Measurements from ENCODE around the gene BCAS2. TPM values are rescaled to one million over a fixed set of nuclear protein-coding genes. Genes with fewer than 3 reads are reported as not detected.

The BCAS2 gene
- polyA plus RNA-seq, 1 experiment = 11.0 TPM

DNA sequence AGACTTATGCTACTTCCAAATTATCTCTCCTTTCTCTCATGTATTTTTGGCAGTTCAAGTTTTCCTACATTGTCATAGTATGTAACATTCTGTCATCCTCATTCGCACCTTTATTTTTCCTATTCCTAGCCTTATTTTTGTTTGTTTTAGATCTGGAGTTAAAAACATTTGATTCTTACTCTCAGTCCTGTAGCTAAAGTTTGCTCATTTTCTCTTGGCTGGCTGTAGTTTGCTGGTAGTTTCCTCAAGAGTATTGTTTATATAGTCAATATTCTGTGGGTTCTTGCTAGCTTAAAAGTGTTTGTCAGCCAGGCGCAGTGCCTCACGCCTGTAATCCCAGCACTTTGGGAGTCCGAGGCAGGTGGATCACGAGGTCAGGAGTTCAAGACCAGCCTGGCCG is 40.6 kb downstream of the BCAS2 start:
- TF ChIP-seq, protein P1, sequence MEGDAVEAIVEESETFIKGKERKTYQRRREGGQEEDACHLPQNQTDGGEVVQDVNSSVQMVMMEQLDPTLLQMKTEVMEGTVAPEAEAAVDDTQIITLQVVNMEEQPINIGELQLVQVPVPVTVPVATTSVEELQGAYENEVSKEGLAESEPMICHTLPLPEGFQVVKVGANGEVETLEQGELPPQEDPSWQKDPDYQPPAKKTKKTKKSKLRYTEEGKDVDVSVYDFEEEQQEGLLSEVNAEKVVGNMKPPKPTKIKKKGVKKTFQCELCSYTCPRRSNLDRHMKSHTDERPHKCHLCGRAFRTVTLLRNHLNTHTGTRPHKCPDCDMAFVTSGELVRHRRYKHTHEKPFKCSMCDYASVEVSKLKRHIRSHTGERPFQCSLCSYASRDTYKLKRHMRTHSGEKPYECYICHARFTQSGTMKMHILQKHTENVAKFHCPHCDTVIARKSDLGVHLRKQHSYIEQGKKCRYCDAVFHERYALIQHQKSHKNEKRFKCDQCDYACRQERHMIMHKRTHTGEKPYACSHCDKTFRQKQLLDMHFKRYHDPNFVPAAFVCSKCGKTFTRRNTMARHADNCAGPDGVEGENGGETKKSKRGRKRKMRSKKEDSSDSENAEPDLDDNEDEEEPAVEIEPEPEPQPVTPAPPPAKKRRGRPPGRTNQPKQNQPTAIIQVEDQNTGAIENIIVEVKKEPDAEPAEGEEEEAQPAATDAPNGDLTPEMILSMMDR (IDR thresholded peaks at IDR 0.05; ENCODE audit: insufficient read depth, low read depth, low read length) = no peak
- DNase-seq (ENCODE audit: low read depth) = no peak
- H3K36me3 ChIP-seq (ENCODE audit: control insufficient read depth, insufficient read depth, low read length) = no peaks in the 10 kb centered on the region
- CTCF ChIA-PET = no interaction called here
- H3K4me3 ChIP-seq (ENCODE audit: low read depth, low read length) = no peak overlapping the region
- H3K27me3 ChIP-seq (ENCODE audit: control insufficient read depth, insufficient read depth, low read length) = no peaks in the 10 kb centered on the region; the same call in 1 of the 2 replicates
- POLR2A ChIA-PET = no interaction called here

DNA sequence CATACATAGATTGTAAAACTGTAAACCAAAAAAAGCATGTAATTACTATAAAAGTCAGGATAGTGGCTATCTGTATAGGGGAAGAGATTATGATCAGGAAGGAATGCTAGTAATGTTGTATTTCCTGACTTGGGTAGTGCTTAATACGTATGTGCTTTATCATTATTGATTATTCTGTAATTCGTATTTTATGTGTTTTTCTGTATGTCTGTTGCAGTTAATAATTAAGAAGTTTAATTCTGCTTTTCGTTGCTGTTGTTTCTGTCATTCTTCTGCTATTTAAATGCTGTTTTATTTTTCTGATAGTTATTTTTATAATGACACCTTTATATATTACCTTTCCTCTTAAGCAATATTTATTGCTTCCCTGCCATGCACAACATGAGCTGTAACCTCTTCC is 41.1 kb downstream of the BCAS2 start:
- ChIA-PET POLR2A (no interaction called here), CTCF (no interaction called here)
- TF ChIP-seq, protein P1 (IDR thresholded peaks at IDR 0.05; ENCODE audit: insufficient read depth, low read depth, low read length) = no peak

DNA sequence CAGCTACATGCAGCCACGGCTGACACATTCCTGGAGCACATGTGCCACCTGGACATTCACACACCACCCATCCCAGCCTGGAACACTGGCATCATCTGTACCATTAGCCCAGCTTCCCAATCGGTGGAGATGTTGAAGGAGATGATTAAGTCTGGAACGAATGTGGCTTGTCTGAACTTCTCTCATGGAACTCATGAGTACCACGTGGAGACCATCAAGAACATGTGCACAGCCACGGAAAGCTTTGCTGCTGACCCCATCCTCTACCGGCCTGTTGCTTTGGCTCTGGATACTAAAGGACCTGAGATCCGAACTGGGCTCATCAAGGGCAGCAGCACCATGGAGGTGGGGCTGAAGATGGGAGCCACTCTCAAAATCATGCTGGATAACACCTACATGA is 45.4 kb downstream of the BCAS2 start:
- TF ChIP-seq, protein P1 (IDR thresholded peaks at IDR 0.05; ENCODE audit: insufficient read depth, low read depth, low read length) = no peak
- Histone ChIP-seq H3K4me3 (ENCODE audit: low read depth, low read length) (no peak overlapping the region), H3K36me3 (ENCODE audit: control insufficient read depth, insufficient read depth, low read length) (no peaks in the 10 kb centered on the region), H3K27me3 (ENCODE audit: control insufficient read depth, insufficient read depth, low read length) (no peaks in the 10 kb centered on the region; the same call in 1 of the 2 replicates)
- no peak for DNase-seq (ENCODE audit: low read depth)
- CTCF ChIA-PET = no interaction called here
- POLR2A ChIA-PET = no interaction called here

More for the DNA sequence above, 41.1 kb downstream of the BCAS2 start:
- Histone ChIP-seq H3K36me3 (ENCODE audit: control insufficient read depth, insufficient read depth, low read length) (no peaks in the 10 kb centered on the region), H3K4me3 (ENCODE audit: low read depth, low read length) (no peak overlapping the region), H3K27me3 (ENCODE audit: control insufficient read depth, insufficient read depth, low read length) (no peaks in the 10 kb centered on the region; the same call in 1 of the 2 replicates)
- no peak for DNase-seq (ENCODE audit: low read depth)

DNA sequence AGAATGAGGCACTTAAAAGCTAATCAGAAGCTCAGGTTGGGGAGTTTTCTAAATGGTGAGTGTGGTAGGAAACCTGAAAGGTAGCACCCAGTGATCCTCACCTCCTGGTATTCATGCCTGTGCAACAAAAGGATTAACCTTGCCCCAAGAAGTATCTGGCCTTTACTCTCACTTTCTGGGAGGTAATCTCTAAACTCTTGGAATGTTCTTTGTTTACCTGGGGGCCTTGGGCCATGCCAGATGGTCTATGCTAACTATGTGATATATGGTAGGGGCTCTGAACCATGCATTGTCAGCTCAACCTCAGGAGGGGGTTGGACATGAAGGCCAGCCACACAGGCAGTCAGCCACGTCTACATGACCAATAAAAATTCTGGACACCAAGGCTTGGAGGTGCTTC is 46.0 kb downstream of the BCAS2 start:
- DNase-seq (ENCODE audit: low read depth) = no peak
- CTCF ChIA-PET = no interaction called here
- Histone ChIP-seq H3K36me3 (ENCODE audit: control insufficient read depth, insufficient read depth, low read length) (no peaks in the 10 kb centered on the region), H3K4me3 (ENCODE audit: low read depth, low read length) (no peak overlapping the region), H3K27me3 (ENCODE audit: control insufficient read depth, insufficient read depth, low read length) (no peaks in the 10 kb centered on the region; the same call in 1 of the 2 replicates)
- TF ChIP-seq, protein P1 (IDR thresholded peaks at IDR 0.05; ENCODE audit: insufficient read depth, low read depth, low read length) = no peak
- POLR2A ChIA-PET = no interaction called here

DNA sequence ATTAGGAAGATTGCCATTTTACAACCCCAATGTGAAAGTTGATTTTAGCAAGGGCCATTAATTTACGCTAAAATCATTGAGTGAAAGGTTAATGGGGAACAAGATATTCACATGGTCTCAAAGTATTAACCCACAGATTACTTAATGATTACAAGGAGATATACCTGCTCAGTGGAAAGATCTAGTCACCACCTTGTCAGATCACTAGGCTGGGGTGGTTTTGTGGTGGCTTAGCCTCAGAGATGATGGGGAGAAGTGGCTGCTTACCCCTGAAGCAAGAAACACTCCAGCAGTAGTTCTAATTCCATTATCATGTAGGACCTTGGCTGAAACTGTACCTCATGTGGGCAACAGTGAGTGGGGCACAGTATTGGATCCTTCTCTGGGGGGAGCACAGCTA is 50.3 kb downstream of the BCAS2 start:
- ChIA-PET CTCF (no interaction called here), POLR2A (no interaction called here)
- no peak for DNase-seq (ENCODE audit: low read depth)
- Histone ChIP-seq H3K27me3 (ENCODE audit: control insufficient read depth, insufficient read depth, low read length) (no peaks in the 10 kb centered on the region; the same call in 1 of the 2 replicates), H3K36me3 (ENCODE audit: control insufficient read depth, insufficient read depth, low read length) (no peaks in the 10 kb centered on the region), H3K4me3 (ENCODE audit: low read depth, low read length) (no peak overlapping the region)
- TF ChIP-seq, protein P1 (IDR thresholded peaks at IDR 0.05; ENCODE audit: insufficient read depth, low read depth, low read length) = no peak

Measured in BJ (cell line).